HCT116 (cell line): ENCODE data around the gene CDK14. TPM values are rescaled to one million over a fixed set of nuclear protein-coding genes. Genes with fewer than 3 reads are reported as not detected.

Source experiments
- ATAC-seq: fragments of 200-7000 bp; cut with Tn5 transposase; 2 replicates; pipeline ENCODE4 v1.9.1; 2020; ENCODE audit warnings: mild to moderate bottlenecking, moderate library complexity
- BruUV-seq: library from RNA; stranded (reverse); fragments of 400-500 nt; replicated peaks from 2 replicates; lab custom pipeline; 2021; lab: Mats Ljungman, UMichigan
- CTCF ChIA-PET: fragments of 300-600 bp; sonication (Branson Sonifier 250); formaldehyde crosslinking; loops from one replicate; lab custom pipeline; 2021; ENCODE audit warnings: antibody characterized with exemption; lab: Charles Lee
- POLR2A ChIA-PET: fragments of 300-600, 350-600 bp; sonication (Branson Sonifier 250); formaldehyde crosslinking; loops from one replicate; lab custom pipeline; 2021; ENCODE audit warnings: antibody characterized with exemption; lab: Charles Lee
- RAD21 ChIA-PET, 2 experiments: fragments of 300-600 bp; sonication (Branson Sonifier 250); formaldehyde crosslinking; loops; one replicate each; lab custom pipeline; 2023; ENCODE audit warnings: low total read pairs in 2 of 2; ENCODE audit not compliant: uncharacterized antibody in 2 of 2, unreplicated experiment in 2 of 2, low non-redundant PET in 1 of 2; lab: Charles Lee
- DNase-seq: peaks from one replicate; pipeline ENCODE4 v3.0.0-alpha.2; 2010; ENCODE audit warnings: low read depth, low spot score
- H2AFZ ChIP-seq: fragments of 200-600 bp; shearing (Covaris generic), sonication (generic); 2 replicates; pipeline ENCODE4 v1.6.1; 2017; ENCODE audit warnings: low read depth, mixed run types, mixed read lengths, antibody characterized with exemption, low read length; ENCODE audit not compliant: poor library complexity, severe bottlenecking
- H3K27ac ChIP-seq: 2 replicates; pipeline ENCODE4 v1.5.1; 2012; ENCODE audit warnings: low read depth, low read length
- H3K27me3 ChIP-seq: fragments of 200-600 bp; sonication (generic); 2 replicates; pipeline ENCODE4 v1.6.1; 2016; ENCODE audit warnings: mixed run types, low read length, mixed read lengths; ENCODE audit not compliant: insufficient read depth
- H3K36me3 ChIP-seq, 2 experiments: fragments of 200-500 bp in 1 of 2; fragments of 200-600 bp in 1 of 2; sonication (Bioruptor generic) in 1 of 2; sonication (generic) in 1 of 2; 2 replicates each; pipeline versions ENCODE4 v1.5.1 to v1.6.1; 2014 to 2016; ENCODE audit warnings: low read length in 2 of 2, inconsistent platforms in 1 of 2, mixed read lengths in 1 of 2, mixed run types in 1 of 2; ENCODE audit not compliant: insufficient read depth in 2 of 2, control insufficient read depth in 1 of 2
- H3K4me1 ChIP-seq, 2 experiments: fragments of 200-600 bp in 1 of 2; sonication (generic) in 1 of 2; 2 replicates each; pipeline versions ENCODE4 v1.5.1 to v1.6.1; 2012 to 2017; ENCODE audit warnings: low read length in 2 of 2, inconsistent platforms in 1 of 2, mild to moderate bottlenecking in 1 of 2, mixed read lengths in 1 of 2, mixed run types in 1 of 2, moderate library complexity in 1 of 2; ENCODE audit not compliant: insufficient read depth in 2 of 2, control insufficient read depth in 1 of 2
- H3K4me2 ChIP-seq: fragments of 200-600 bp; sonication (generic); 2 replicates; pipeline ENCODE4 v1.6.1; 2017; ENCODE audit warnings: mixed run types, low read length, mixed read lengths
- H3K4me3 ChIP-seq, 2 experiments: fragments of 200-600 bp in 1 of 2; sonication (generic) in 1 of 2; replicated peaks in 1 of 2; 2 replicates each; pipeline ENCODE4 v1.5.1; 2011 to 2016; ENCODE audit warnings: low read length in 2 of 2, control low read depth in 1 of 2, low read depth in 1 of 2, mild to moderate bottlenecking in 1 of 2, mixed read lengths in 1 of 2, mixed run types in 1 of 2
- H3K79me2 ChIP-seq: fragments of 200-600 bp; sonication (generic); 2 replicates; pipeline ENCODE4 v1.6.1; 2017; ENCODE audit warnings: mild to moderate bottlenecking, mixed run types, low read length, moderate library complexity, mixed read lengths; ENCODE audit not compliant: insufficient read depth
- H3K9ac ChIP-seq: fragments of 200-600 bp; sonication (generic); 2 replicates; pipeline ENCODE4 v1.6.1; 2016; ENCODE audit warnings: low read length, mixed read lengths
- H3K9me2 ChIP-seq: fragments of 200-600 bp; sonication (generic), shearing (Covaris generic); 2 replicates; pipeline ENCODE4 v1.6.1; 2017; ENCODE audit warnings: mixed run types, mild to moderate bottlenecking, moderate library complexity; ENCODE audit not compliant: insufficient read depth
- H3K9me3 ChIP-seq, 2 experiments: fragments of 200-500 bp in 1 of 2; fragments of 200-600 bp in 1 of 2; sonication (Bioruptor generic) in 1 of 2; sonication (generic) in 1 of 2; 2 replicates each; pipeline ENCODE4 v1.6.1; 2014 to 2017; ENCODE audit warnings: low read length in 2 of 2, mixed read lengths in 2 of 2, inconsistent platforms in 1 of 2, low read depth in 1 of 2, mild to moderate bottlenecking in 1 of 2, mixed run types in 1 of 2, moderate library complexity in 1 of 2; ENCODE audit not compliant: control insufficient read depth in 1 of 2, insufficient read depth in 1 of 2
- H4K20me1 ChIP-seq: fragments of 200-600 bp; sonication (generic), shearing (Covaris generic); 2 replicates; pipeline ENCODE4 v1.6.1; 2017; ENCODE audit warnings: mixed run types, mild to moderate bottlenecking, moderate library complexity; ENCODE audit not compliant: insufficient read depth
- CBX3 ChIP-seq: IDR thresholded peaks from 2 replicates; pipeline ENCODE4 v1.6.1; 2012; ENCODE audit warnings: low read depth
- EGR1 ChIP-seq: IDR thresholded peaks from 2 replicates; pipeline ENCODE4 v1.6.1; 2012; ENCODE audit warnings: low read depth
- EZH2 ChIP-seq: fragments of 200-600 bp; sonication (generic); IDR thresholded peaks from 2 replicates; pipeline ENCODE4 v1.6.1; 2017; ENCODE audit warnings: antibody characterized with exemption, mixed run types
- EZH2phosphoT487 ChIP-seq: fragments of 200-600 bp; IDR thresholded peaks from 2 replicates; pipeline ENCODE4 v1.6.1; 2018; ENCODE audit warnings: antibody characterized with exemption, borderline replicate concordance
- JUND ChIP-seq: IDR thresholded peaks from 2 replicates; pipeline ENCODE4 v1.6.1; 2012
- POLR2A ChIP-seq: IDR thresholded peaks from 2 replicates; pipeline ENCODE4 v1.7.0; 2011; ENCODE audit warnings: borderline replicate concordance; ENCODE audit not compliant: insufficient read depth, insufficient read length; ENCODE audit errors: extremely low read depth
- SP1 ChIP-seq: IDR thresholded peaks from 2 replicates; pipeline ENCODE4 v1.6.1; 2012; ENCODE audit warnings: low read depth
- SRF ChIP-seq: IDR thresholded peaks from 2 replicates; pipeline ENCODE4 v1.6.1; 2012; ENCODE audit warnings: low read depth
- ZNF274 ChIP-seq: fragments of 200-500 bp; sonication (Bioruptor generic); IDR thresholded peaks from 2 replicates; pipeline ENCODE4 v1.6.1; 2014; ENCODE audit warnings: mild to moderate bottlenecking, low read depth, low read length, inconsistent platforms
- intact Hi-C: fragments of 100-400 bp; cut with micrococcal nuclease; formaldehyde crosslinking; loops from 2 replicates; pipeline ENCODE4 v1.10.0; 2022
- total RNA-seq: library from RNA; stranded (reverse); gene quantifications from one replicate; pipeline ENCODE4 v1.2.1, GENCODE V29; 2021; ENCODE audit not compliant: unreplicated experiment
- TF ChIP-seq, protein P1 (sequence below), 3 experiments: fragments of 200-600 bp in 1 of 3; sonication (generic) in 1 of 3; IDR thresholded peaks in 2 of 3; conservative IDR thresholded peaks in 1 of 3; 2 replicates each; pipeline ENCODE4 v1.5.1; 2012 to 2017; ENCODE audit warnings: low read depth in 2 of 3, low read length in 2 of 3, antibody characterized with exemption in 1 of 3, borderline replicate concordance in 1 of 3, control low read depth in 1 of 3, mild to moderate bottlenecking in 1 of 3, mixed read lengths in 1 of 3, mixed run types in 1 of 3, moderate library complexity in 1 of 3; ENCODE audit not compliant: insufficient read depth in 1 of 3
- TF ChIP-seq, protein P2 (sequence below): IDR thresholded peaks from 2 replicates; pipeline ENCODE4 v1.6.1; 2012; ENCODE audit warnings: low read depth

CDK14 gene
- total RNA-seq, 1 experiment from 2014 or later, result 10.2 TPM

DNA sequence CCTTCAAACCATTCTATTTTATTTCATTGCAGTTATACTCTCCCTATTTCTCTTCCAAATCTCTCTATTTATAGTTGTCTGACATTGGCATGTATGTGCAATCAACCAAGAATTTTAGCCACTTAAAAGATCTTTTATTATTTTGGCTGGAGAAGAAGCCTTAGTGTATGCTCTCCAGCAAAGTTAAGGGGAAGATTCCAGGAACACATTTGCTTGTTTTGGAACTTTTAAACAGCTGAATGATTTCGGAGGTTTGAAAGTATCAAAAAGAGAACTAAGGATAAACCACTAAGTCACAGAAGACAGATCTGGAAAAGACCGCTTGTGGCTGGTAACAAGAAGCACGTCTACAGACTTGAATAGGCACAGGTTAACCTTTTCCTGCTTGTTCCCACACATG lies 485.9 kb downstream of the CDK14 start:
- H3K4me3 ChIP-seq, result no peak overlapping the region
- no peaks in the 10 kb centered on the region for H3K9me3 ChIP-seq
- DNase-seq (no peak), ATAC-seq (no peak)
- ChIA-PET CTCF (interaction anchor here (1.7 kb wide), 1 partner anchor 702 kb away, joined by 6 read pairs; no protein-coding TSS in a partner anchor), RAD21 (no interaction called here), POLR2A (no interaction called here)
- H3K27me3 ChIP-seq, result no peaks in the 10 kb centered on the region
- no peaks in the 10 kb centered on the region for H4K20me1 ChIP-seq
- H3K27ac ChIP-seq, result no peak overlapping the region
- H3K9me2 ChIP-seq, result no peaks in the 10 kb centered on the region
- no TSS peak for BruUV-seq
- H3K36me3 ChIP-seq, result no peaks in the 10 kb centered on the region
- no peak for TF ChIP-seq EGR1
- TF ChIP-seq, protein P1, sequence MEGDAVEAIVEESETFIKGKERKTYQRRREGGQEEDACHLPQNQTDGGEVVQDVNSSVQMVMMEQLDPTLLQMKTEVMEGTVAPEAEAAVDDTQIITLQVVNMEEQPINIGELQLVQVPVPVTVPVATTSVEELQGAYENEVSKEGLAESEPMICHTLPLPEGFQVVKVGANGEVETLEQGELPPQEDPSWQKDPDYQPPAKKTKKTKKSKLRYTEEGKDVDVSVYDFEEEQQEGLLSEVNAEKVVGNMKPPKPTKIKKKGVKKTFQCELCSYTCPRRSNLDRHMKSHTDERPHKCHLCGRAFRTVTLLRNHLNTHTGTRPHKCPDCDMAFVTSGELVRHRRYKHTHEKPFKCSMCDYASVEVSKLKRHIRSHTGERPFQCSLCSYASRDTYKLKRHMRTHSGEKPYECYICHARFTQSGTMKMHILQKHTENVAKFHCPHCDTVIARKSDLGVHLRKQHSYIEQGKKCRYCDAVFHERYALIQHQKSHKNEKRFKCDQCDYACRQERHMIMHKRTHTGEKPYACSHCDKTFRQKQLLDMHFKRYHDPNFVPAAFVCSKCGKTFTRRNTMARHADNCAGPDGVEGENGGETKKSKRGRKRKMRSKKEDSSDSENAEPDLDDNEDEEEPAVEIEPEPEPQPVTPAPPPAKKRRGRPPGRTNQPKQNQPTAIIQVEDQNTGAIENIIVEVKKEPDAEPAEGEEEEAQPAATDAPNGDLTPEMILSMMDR (IDR thresholded peaks at IDR 0.05 in 2 of 3, conservative IDR thresholded peaks at IDR 0.05 in 1 of 3; ENCODE audit: borderline replicate concordance in 1 of 3, insufficient read depth in 1 of 3, low read depth in 2 of 3, low read length in 2 of 3), result no peak
- TF ChIP-seq ZNF274, result no peak
- TF ChIP-seq EZH2phosphoT487, result no peak
- no peak for TF ChIP-seq EZH2
- TF ChIP-seq JUND, result no peak
- no peak for TF ChIP-seq POLR2A
- no peak for TF ChIP-seq SRF
- TF ChIP-seq CBX3, result no peak
- TF ChIP-seq SP1, result no peak
- TF ChIP-seq, protein P2, sequence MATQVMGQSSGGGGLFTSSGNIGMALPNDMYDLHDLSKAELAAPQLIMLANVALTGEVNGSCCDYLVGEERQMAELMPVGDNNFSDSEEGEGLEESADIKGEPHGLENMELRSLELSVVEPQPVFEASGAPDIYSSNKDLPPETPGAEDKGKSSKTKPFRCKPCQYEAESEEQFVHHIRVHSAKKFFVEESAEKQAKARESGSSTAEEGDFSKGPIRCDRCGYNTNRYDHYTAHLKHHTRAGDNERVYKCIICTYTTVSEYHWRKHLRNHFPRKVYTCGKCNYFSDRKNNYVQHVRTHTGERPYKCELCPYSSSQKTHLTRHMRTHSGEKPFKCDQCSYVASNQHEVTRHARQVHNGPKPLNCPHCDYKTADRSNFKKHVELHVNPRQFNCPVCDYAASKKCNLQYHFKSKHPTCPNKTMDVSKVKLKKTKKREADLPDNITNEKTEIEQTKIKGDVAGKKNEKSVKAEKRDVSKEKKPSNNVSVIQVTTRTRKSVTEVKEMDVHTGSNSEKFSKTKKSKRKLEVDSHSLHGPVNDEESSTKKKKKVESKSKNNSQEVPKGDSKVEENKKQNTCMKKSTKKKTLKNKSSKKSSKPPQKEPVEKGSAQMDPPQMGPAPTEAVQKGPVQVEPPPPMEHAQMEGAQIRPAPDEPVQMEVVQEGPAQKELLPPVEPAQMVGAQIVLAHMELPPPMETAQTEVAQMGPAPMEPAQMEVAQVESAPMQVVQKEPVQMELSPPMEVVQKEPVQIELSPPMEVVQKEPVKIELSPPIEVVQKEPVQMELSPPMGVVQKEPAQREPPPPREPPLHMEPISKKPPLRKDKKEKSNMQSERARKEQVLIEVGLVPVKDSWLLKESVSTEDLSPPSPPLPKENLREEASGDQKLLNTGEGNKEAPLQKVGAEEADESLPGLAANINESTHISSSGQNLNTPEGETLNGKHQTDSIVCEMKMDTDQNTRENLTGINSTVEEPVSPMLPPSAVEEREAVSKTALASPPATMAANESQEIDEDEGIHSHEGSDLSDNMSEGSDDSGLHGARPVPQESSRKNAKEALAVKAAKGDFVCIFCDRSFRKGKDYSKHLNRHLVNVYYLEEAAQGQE, result no peak
- no peaks in the 10 kb centered on the region for H3K4me1 ChIP-seq
- no peak overlapping the region for H2AFZ ChIP-seq
- H3K4me2 ChIP-seq, result no peak overlapping the region
- no peak overlapping the region for H3K9ac ChIP-seq
- no peaks in the 10 kb centered on the region for H3K79me2 ChIP-seq
- intact Hi-C loops, result loop anchor here (2.0 to 10.0 kb wide), 2 partner anchors 703 to 1363 kb away; partner anchors contain the start of gene GATAD1
